HFFc6 (cell line): ENCODE results near the gene MORN5. TPM values are rescaled to one million over a fixed set of nuclear protein-coding genes. Genes with fewer than 3 reads are reported as not detected.

Source experiments
- DNase-seq: peaks from one replicate; pipeline ENCODE4 v3.0.0-alpha.2; 2018
- H3K27ac Mint-ChIP-seq: 2 replicates; pipeline ENCODE4 v1.8.0; 2020; ENCODE audit warnings: mild to moderate bottlenecking, mixed read lengths
- H3K27me3 Mint-ChIP-seq: 2 replicates; pipeline ENCODE4 v1.8.0; 2021; ENCODE audit warnings: mild to moderate bottlenecking, moderate library complexity, mixed read lengths; ENCODE audit not compliant: insufficient read depth
- H3K36me3 Mint-ChIP-seq: 2 replicates; pipeline ENCODE4 v1.8.0; 2021; ENCODE audit warnings: low read depth, mixed read lengths
- H3K4me1 Mint-ChIP-seq: 2 replicates; pipeline ENCODE4 v1.8.0; 2020; ENCODE audit warnings: low read depth, mixed read lengths
- H3K4me3 Mint-ChIP-seq: 2 replicates; pipeline ENCODE4 v1.8.0; 2020; ENCODE audit warnings: mild to moderate bottlenecking, moderate library complexity, mixed read lengths
- H3K9me3 Mint-ChIP-seq: 2 replicates; pipeline ENCODE4 v1.8.0; 2020; ENCODE audit warnings: mild to moderate bottlenecking, mixed read lengths
- total RNA-seq, 6 experiments: library from RNA; stranded (reverse); fragmentation: NEBNext Ultra II Directional; extraction: Animal tissue kit (Norgen Biotek cat#: 25700); gene quantifications; 2 replicates in 1 of 6; 3 replicates in 5 of 6; pipeline ENCODE4 v1.2.3, GENCODE V29; 2021
- TF ChIP-seq, protein P1 (sequence below): fragments of 200-600 bp; sonication (generic); IDR thresholded peaks from 2 replicates; pipeline ENCODE4 v1.5.0; 2021; ENCODE audit warnings: antibody characterized with exemption, mild to moderate bottlenecking

MORN5 gene
- total RNA-seq, 6 experiments from 2014 or later = not detected

DNA sequence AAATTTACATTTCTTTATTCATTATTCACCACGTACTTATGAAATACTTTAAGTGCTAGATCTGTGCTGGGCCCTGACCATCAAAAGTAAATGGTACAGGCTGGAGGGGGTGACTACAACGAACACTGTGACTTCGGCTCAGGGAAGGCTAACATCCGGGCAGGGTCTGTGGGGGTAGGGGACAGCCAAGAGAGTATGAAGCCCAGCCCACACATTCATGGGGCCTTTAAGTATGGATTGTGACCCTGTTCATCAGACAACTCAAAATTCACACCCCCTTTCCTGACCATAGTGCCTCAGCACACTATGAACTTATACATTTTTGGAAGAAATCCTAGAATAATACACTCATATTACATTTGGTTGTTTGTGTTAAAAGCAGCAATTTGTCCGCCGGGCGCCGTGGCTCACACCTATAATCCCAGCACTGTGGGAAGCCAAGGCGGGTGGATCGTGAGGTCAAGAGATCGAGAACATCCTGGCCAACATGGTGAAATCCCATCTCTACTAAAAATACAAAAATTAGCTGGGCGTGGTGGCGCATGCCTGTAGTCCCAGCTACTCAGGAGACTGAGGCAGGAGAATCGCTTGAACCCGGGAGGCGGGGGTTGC is 33.3 kb downstream of the MORN5 start:
- H3K4me3 Mint-ChIP-seq = no peak overlapping the region
- H3K27ac Mint-ChIP-seq = no peak overlapping the region
- peaks cover 19% of the 10 kb centered on the region for H3K4me1 Mint-ChIP-seq
- H3K9me3 Mint-ChIP-seq = no peaks in the 10 kb centered on the region
- no peaks in the 10 kb centered on the region for H3K36me3 Mint-ChIP-seq
- H3K27me3 Mint-ChIP-seq = peaks cover 14% of the 10 kb centered on the region
- TF ChIP-seq, protein P1, sequence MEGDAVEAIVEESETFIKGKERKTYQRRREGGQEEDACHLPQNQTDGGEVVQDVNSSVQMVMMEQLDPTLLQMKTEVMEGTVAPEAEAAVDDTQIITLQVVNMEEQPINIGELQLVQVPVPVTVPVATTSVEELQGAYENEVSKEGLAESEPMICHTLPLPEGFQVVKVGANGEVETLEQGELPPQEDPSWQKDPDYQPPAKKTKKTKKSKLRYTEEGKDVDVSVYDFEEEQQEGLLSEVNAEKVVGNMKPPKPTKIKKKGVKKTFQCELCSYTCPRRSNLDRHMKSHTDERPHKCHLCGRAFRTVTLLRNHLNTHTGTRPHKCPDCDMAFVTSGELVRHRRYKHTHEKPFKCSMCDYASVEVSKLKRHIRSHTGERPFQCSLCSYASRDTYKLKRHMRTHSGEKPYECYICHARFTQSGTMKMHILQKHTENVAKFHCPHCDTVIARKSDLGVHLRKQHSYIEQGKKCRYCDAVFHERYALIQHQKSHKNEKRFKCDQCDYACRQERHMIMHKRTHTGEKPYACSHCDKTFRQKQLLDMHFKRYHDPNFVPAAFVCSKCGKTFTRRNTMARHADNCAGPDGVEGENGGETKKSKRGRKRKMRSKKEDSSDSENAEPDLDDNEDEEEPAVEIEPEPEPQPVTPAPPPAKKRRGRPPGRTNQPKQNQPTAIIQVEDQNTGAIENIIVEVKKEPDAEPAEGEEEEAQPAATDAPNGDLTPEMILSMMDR = no peak
- DNase-seq = no peak

DNA sequence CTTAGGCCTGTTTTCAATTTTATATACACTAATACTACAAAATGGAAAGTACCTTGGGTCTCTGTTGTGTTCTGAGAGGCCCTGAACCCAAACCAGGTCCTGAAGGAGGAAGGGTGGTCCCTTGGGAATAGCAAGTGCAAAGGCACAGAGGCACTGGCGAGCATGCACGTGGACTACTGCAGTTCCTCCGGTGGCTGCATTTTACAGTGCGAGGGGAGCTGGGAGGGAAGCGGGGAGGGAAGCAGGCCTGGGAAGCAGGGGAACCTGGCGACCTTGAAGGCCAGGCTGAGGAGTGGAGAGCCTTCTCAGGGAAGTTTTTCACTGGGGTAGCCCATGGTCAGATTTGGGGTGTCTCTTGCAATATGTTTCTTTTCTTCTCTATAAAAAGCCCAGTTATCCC is 33.9 kb downstream of the MORN5 start:
- Mint-ChIP-seq H3K36me3 (no peaks in the 10 kb centered on the region), H3K27ac (no peak overlapping the region), H3K4me1 (peaks cover 19% of the 10 kb centered on the region), H3K9me3 (no peaks in the 10 kb centered on the region), H3K4me3 (no peak overlapping the region), H3K27me3 (peaks cover 20% of the 10 kb centered on the region)
- TF ChIP-seq, protein P1 = no peak
- DNase-seq = no peak

GRCh38 chr9:122195875-122196274 is 36.2 kb downstream of the MORN5 start:
- peaks cover 20% of the 10 kb centered on the region for H3K27me3 Mint-ChIP-seq
- H3K36me3 Mint-ChIP-seq = no peaks in the 10 kb centered on the region
- TF ChIP-seq, protein P1 = no peak
- DNase-seq = no peak
- H3K4me3 Mint-ChIP-seq = no peak overlapping the region
- H3K9me3 Mint-ChIP-seq = no peaks in the 10 kb centered on the region
- no peak overlapping the region for H3K27ac Mint-ChIP-seq
- peaks cover 15% of the 10 kb centered on the region for H3K4me1 Mint-ChIP-seq

DNA sequence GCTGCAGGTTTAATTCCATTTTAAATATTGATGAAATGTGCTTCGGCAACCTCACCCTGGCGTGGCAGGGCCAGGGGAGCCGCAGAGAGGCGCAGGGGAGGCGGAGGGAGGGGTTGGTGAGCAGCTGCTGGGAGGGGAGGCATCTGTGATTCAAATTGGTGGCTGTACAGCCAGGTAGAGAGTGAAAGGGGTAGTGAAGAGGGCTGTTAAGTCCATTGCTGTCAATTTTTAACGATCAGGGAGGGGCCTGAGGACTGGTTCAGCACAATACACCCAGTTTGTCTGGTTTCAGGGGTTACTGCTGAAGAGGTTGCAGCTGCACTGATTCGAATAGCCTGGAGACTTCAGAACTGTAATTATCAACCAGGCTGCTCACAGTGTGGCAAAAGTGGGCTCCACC is 37.7 kb downstream of the MORN5 start:
- peaks cover 11% of the 10 kb centered on the region for H3K4me1 Mint-ChIP-seq
- no peak for DNase-seq
- no peaks in the 10 kb centered on the region for H3K9me3 Mint-ChIP-seq
- no peaks in the 10 kb centered on the region for H3K36me3 Mint-ChIP-seq
- no peak overlapping the region for H3K27ac Mint-ChIP-seq
- TF ChIP-seq, protein P1 = no peak
- peaks cover 17% of the 10 kb centered on the region for H3K27me3 Mint-ChIP-seq
- no peak overlapping the region for H3K4me3 Mint-ChIP-seq

GRCh38 chr9:122197882-122198281 is 38.2 kb downstream of the MORN5 start:
- Mint-ChIP-seq H3K9me3 (no peaks in the 10 kb centered on the region), H3K27ac (no peak overlapping the region), H3K36me3 (no peaks in the 10 kb centered on the region), H3K4me1 (peaks cover 11% of the 10 kb centered on the region), H3K4me3 (no peak overlapping the region), H3K27me3 (peaks cover 17% of the 10 kb centered on the region)
- TF ChIP-seq, protein P1 = no peak
- no peak for DNase-seq
